ENCODE data around the gene RGS3. TPM values are rescaled to one million over a fixed set of nuclear protein-coding genes. Genes with fewer than 3 reads are reported as not detected.
"Not testable (repeated sequence)": the region's sequence is repeated elsewhere in the genome, so short reads cannot be mapped to it uniquely, and the experiment has no call there.

The RGS3 gene
- 47.8 TPM for polyA plus RNA-seq (2013, experiment 1 of 2; ENCODE audit: insufficient read length)
- 25.3 TPM for polyA plus RNA-seq (2013, experiment 2 of 2; ENCODE audit: insufficient read length)

- DNase-seq, result no peak
These were observed at the start of gene RGS3 for GRCh38 chr9:113463418-113464285. Gene RGS3 (plus strand): TSS chr9:113463727. CDS start chr9:113463803, 76 bp downstream.

DNA sequence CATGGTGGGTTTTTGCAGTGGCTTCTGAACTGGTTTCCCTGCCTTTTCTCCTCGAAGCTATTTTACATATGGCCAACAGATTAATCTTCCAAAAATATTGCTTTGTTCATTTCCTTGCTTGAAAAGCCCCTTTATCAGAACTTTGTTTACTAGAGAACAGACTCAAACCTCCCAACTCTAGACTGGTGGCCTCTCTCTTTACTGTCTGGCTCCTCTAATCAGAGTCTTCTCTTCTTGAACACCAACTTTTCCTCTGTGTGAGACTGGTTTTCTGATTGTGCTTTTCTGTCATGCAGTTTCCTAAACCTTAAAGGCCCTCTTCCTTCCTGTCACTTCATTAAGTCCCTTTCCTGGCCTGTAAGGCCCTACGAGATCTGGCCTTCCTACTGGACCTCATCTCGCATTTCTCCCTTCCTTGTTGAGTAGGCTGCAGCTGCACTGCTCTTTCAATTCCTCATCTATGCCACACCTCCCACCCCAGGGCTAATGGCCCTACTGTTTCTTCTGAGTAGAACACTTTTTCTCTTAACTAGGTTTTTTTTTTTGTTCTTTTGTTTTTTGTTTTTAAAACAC is 47.3 kb upstream of the RGS3 start:
- DNase-seq, result no peak

- no peak for DNase-seq
These were observed 46.2 kb upstream of the RGS3 start for GRCh38 chr9:113417370-113417769.

- no peak for DNase-seq
These were observed 41.8 kb upstream of the RGS3 start for GRCh38 chr9:113421726-113422125.

DNA sequence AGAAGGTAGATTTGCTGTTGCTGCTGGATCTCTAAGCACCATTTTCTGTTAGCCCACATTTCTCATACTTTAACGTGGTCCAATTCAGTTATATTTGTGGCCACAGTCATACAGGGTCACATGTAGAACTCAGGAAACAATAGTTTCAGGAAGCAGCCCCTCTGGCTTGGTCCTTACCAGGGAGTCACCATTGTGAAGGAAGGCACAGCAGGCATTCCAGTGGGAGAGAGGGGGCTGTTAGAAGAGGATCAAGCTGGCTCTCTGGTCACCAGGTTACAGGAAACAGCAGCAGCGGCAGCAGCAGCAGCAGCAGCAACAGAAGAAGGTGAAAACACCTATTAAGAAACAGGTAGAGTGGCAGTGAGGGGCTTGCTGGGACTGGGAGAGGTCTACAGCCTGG is 38.5 kb upstream of the RGS3 start:
- no peak for DNase-seq

DNA sequence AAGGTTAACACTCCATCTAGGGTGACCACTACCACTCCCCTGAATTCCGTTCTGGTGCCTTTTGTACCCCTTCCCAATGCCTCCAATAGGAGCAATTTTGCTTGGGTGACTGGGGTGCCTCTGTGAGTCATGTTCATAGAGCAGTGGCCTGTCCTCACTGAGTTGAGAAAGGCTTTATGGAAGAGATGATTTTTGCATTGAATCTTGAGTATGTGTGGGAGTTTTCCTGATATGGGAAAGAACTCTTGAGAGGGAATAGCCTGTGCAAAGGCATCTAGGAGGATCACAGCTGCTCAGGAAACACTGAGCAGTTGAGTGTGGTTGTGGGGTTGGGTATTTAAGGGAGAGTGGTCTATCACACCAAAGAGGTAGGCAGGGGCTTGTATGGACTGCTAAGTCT is 36.8 kb upstream of the RGS3 start:
- DNase-seq, result no peak

GRCh38 chr9:113427629-113428028 is 35.9 kb upstream of the RGS3 start:
- DNase-seq, result no peak

DNA sequence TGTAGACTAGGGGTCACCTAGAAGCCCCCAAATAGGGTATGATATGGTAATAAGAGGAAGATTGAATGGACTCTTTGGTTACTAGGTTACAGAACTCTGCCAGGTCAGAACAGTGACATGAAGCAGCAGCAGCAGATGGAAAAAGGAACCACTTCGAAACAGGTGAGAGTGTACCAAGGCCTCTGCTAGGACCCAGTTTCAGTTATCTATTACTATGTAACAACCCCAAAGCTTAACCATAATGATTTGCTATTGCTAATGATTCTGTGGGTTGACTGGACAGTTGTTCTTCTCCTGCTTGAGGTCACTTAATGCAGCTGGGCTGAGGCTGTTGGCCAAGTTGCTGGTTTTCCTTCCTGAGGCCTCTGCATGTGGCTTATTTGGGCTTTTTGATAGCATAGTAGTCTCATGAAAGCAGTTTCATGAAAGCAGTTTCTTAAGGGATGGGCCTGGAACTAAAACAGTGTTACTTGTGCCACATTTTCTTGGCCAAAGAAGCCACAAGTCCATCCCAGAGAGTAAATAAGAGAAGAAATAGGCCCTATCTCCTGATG is 35.4 kb upstream of the RGS3 start:
- no peak for DNase-seq

DNA sequence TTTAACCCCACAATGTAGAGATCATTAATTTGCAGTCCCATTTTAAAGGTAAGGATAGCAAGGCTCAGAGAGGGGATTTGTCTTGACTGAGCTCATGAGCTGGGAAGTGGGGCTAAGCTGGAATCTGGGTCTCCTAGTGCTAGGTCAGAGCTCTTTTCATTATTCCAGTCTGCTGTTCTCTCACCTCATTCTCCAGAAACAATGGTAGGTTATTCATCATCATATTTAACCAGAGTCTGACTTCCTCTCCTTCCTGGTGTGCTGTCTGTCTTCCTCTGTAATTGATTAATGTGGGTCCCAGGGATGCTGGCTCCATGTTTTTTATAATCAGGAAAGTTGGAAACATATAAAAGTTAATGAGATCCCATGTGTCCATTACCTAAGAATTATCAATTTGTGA is 32.3 kb upstream of the RGS3 start:
- no peak for DNase-seq

GRCh38 chr9:113436728-113437515 is 26.6 kb upstream of the RGS3 start:
- DNase-seq, result peak; percentile 44

GRCh38 chr9:113437716-113438115 is 25.8 kb upstream of the RGS3 start:
- not testable (repeated sequence) for DNase-seq

- DNase-seq, result no peak
These were observed 18.8 kb upstream of the RGS3 start for GRCh38 chr9:113444736-113445135.

- peak; percentile 52 for DNase-seq
These were observed 17.2 kb upstream of the RGS3 start for GRCh38 chr9:113446323-113446740.

DNA sequence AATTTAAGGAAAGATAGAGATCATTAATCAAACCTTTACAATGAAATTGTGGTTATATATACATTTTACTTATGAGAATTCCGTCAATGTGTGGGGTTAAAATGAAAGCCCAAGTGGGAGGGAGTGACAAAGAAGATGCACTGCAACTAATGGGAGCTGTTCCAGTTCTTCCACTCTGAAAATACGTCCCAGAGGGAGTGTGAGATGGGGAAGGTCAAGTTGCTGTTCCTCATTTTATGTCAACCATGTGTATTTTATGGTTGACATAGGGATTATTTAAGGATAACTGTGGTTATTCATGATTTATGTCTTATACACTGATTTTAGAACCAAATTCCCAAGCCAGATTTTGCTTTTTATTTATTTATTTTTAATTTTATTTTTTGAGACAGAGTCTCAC is 14.2 kb upstream of the RGS3 start:
- no peak for DNase-seq

DNA sequence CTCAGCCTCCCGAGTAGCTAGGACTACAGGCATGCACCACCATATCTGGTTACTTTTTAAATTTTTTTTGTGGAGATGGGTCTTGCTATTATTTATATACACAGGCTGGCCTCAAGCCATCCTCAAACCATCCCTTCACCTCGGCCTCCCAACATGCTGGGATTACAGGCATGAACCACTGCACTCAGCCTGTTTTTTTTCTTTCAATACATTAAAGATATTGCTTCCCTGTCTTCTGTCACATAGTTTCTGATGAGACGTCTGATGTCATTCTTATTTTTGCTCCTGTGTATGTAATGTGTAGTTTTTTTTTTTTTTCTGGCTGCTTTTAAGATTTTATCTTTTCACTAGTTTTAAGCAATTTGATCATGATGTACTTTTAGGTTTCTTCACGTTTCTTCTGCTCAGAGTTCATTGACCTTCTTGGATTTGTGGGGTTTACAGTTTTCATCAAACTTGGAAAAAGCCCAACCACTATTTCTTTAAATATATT is 11.4 kb upstream of the RGS3 start:
- DNase-seq, result no peak

DNA sequence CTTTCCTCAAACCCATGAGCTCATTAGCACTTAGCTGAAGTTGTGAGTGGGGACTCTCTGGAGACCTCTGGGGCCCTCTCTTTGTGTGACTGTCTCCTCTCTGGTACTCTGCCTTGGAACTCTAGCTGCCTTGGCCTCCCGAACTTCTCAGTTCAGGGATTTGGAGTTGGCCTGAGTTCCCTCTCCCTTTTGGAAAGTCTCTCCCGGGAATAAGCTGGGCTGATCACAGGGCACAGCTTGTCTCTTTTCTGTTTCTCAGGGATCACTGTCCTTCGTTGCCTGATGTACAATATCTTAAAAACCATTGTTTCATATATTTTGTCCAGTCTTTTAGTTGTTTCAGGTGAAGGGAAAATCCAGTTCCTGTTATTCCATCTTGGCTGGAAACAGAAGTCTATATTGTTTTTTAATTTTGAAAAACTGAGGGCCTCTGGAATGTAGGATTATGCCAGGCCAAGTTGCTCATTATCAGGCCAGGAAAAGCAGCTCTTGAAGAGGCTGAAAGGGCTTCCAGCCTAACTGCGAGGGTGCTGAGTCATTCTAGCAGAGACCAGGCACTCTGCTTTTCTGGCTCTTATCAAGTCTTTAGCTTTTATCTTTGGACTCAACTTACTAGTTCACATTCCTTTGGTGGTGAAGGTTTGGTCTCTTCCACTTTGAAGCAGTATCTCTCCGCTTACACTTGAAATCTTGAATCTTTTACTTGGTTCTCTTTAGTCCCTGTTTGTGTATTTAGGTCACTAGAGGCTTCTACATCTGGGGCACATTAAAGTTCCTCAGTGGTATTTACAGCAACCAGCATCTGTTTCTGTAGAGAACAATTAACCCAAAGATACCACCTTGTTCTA is 8.4 kb upstream of the RGS3 start:
- DNase-seq, result peak; percentile 88

GRCh38 chr9:113456235-113456634 is 7.3 kb upstream of the RGS3 start:
- peak; percentile 54 for DNase-seq

- DNase-seq, result no peak
These were observed 2.2 kb upstream of the RGS3 start for GRCh38 chr9:113461285-113461684.

GRCh38 chr9:113461943-113462342 is 1.6 kb upstream of the RGS3 start:
- no peak for DNase-seq

DNA sequence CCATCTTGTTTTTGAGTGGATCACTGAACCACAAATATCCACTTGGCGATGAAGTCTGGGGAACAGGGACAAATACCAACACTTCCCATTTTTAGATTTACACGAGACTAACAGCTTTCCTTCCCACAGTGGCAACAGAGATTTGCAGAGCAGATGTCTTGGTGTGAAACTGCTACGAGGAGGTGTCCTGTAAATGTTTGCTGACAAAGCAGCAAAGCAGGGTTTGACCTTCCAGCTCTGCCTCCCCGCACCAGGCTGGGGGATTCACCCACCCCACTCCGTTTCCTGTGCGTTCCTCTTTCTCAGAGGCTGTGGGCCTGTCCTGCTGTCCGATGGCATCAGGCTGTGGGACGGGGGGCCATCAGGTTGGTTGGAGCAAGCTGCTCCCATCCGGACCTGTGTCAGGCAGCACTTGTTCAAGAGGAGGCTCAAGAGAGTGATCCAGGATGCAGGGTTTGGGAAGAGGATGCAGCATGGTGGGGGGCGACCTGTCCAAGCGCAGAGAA is 693 bp upstream of the RGS3 start:
- no peak for DNase-seq

GRCh38 chr9:113464286-113464660 is 746 bp downstream of the RGS3 start:
- no peak for DNase-seq
